Measurements from ENCODE around the gene ZNF688. TPM values are rescaled to one million over a fixed set of nuclear protein-coding genes. Genes with fewer than 3 reads are reported as not detected.

Gene ZNF688
- total and polyA plus RNA-seq, 2 experiments from 2014 or later = 9.8 to 21.0 TPM

DNA sequence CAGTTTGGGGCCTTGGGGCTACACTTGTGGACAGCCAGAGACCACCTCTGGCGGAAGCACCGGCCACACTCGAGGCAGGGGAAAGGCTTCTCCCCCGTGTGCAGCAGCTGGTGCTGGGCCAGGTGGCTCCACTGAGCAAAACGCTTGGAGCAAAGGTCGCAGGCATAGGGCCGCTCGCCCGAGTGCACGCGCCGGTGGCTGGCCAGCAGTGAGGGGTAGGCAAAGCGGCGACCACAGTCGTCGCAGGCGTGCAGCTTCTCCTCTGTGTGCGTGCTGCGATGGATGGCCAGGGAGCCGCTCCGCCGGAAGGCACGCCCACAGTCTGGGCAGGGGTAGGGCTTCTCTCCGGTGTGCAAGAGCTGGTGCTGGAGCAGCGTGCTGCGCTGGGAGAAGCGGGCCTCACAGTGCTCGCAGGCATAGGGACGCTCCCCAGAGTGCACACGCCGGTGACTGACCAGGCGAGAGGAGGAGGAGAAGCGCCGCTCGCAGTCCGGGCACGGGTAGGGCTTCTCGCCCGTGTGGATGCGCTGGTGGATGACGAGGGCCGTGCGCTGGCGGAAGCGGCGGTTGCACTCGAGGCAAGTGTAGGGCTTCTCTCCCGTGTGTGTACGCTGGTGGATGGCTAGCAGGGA is 32.9 kb upstream of the ZNF688 start:
- peaks cover 23% of the 10 kb centered on the region for H3K79me2 ChIP-seq
- no peak for DNase-seq (ENCODE audit: low spot score)
- H3K27ac ChIP-seq = no peak overlapping the region
- no peaks in the 10 kb centered on the region for H3K27me3 ChIP-seq
- TF ChIP-seq, protein P1, sequence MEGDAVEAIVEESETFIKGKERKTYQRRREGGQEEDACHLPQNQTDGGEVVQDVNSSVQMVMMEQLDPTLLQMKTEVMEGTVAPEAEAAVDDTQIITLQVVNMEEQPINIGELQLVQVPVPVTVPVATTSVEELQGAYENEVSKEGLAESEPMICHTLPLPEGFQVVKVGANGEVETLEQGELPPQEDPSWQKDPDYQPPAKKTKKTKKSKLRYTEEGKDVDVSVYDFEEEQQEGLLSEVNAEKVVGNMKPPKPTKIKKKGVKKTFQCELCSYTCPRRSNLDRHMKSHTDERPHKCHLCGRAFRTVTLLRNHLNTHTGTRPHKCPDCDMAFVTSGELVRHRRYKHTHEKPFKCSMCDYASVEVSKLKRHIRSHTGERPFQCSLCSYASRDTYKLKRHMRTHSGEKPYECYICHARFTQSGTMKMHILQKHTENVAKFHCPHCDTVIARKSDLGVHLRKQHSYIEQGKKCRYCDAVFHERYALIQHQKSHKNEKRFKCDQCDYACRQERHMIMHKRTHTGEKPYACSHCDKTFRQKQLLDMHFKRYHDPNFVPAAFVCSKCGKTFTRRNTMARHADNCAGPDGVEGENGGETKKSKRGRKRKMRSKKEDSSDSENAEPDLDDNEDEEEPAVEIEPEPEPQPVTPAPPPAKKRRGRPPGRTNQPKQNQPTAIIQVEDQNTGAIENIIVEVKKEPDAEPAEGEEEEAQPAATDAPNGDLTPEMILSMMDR (IDR thresholded peaks at IDR 0.05; ENCODE audit: poor library complexity) = no peak
- TF ChIP-seq EZH2phosphoT487 (IDR thresholded peaks at IDR 0.05; ENCODE audit: low read depth, severe bottlenecking, unreplicated experiment) = no peak
- no peak for TF ChIP-seq EZH2 (IDR thresholded peaks at IDR 0.05; ENCODE audit: borderline replicate concordance)
- no peaks in the 10 kb centered on the region for H4K20me1 ChIP-seq (ENCODE audit: insufficient read depth, poor library complexity, severe bottlenecking)
- peaks cover 4% of the 10 kb centered on the region for H3K4me1 ChIP-seq (ENCODE audit: insufficient read depth)
- no peaks in the 10 kb centered on the region for H3K9me3 ChIP-seq (ENCODE audit: low read depth)
- no peak overlapping the region for H2AFZ ChIP-seq
- no peaks in the 10 kb centered on the region for H3K36me3 ChIP-seq (replicated peaks; ENCODE audit: insufficient read depth, low read depth)
- no peak overlapping the region for H3K4me2 ChIP-seq
- no peak overlapping the region for H3K4me3 ChIP-seq
- no peaks in the 10 kb centered on the region for H3K9me2 ChIP-seq (replicated peaks; ENCODE audit: insufficient read depth)
- WGBS (ENCODE audit: low lambda C conversion rate, missing lambda C conversion rate) = 97% methylated on average over 49 of the region's 49 CpGs

DNA sequence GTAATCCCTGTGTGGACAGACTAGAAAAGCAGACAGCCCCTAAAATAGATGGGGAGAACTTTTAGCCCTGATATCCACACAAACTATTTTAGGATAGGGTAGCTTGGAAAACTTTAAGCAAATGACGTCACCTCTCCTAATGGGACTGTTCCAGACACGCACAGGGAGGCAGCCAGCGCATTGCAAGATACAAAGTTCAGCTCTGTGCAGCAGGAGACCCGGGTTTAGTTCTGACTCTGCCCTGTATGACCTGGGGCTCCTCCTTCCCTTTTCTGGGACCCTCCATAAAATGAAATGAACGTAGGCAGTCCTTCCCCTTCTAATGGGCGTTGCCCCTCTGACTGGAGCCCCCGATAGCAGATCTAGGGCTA is 32.4 kb upstream of the ZNF688 start:
- Histone ChIP-seq H3K36me3 (replicated peaks; ENCODE audit: insufficient read depth, low read depth) (no peaks in the 10 kb centered on the region), H3K27me3 (no peaks in the 10 kb centered on the region), H3K4me1 (ENCODE audit: insufficient read depth) (peaks cover 3% of the 10 kb centered on the region), H3K9me3 (ENCODE audit: low read depth) (no peaks in the 10 kb centered on the region), H3K4me2 (no peak overlapping the region), H2AFZ (no peak overlapping the region), H3K9me2 (replicated peaks; ENCODE audit: insufficient read depth) (no peaks in the 10 kb centered on the region), H3K27ac (no peak overlapping the region), H3K4me3 (no peak overlapping the region), H4K20me1 (ENCODE audit: insufficient read depth, poor library complexity, severe bottlenecking) (no peaks in the 10 kb centered on the region), H3K79me2 (peaks cover 18% of the 10 kb centered on the region)
- peak; percentile 28 for DNase-seq (ENCODE audit: low spot score)
- 87% methylated on average over 7 of the region's 7 CpGs for WGBS (ENCODE audit: low lambda C conversion rate, missing lambda C conversion rate)
- TF ChIP-seq EZH2 (IDR thresholded peaks at IDR 0.05; ENCODE audit: borderline replicate concordance) (no peak), EZH2phosphoT487 (IDR thresholded peaks at IDR 0.05; ENCODE audit: low read depth, severe bottlenecking, unreplicated experiment) (no peak)
- TF ChIP-seq, protein P1 (IDR thresholded peaks at IDR 0.05; ENCODE audit: poor library complexity) = no peak

DNA sequence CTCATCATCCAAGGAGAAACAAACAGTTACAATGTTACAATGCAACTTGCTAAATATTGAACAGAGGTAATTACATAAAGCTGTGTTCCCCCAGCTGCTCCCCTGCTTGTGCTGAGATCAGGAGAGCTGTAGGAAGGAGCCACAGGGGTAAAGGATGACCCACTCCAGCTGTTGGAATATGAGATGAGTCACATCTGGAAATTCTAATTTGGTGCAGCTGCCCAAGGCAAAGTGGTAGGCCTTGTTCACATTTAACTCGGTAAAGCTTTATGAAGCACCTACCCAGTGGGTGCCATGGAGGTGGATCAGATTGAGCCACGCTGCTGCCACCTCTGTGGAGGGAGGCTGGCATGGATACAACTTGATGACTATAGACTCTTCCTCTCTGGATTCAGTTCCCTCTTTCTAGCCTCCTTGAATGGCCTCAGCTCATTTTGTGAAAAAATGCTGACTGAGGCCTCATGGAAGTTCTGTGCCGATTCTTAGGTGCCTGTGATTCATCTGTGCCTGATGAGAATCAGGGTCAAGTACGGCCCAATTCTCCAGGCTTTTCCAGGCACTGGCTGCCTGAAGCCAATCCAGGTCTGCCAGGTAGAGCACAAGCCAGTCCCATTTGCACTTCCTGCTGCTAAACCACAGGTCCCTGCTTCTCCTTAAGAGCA is 31.2 kb upstream of the ZNF688 start:
- H3K9me3 ChIP-seq (ENCODE audit: low read depth) = no peaks in the 10 kb centered on the region
- H2AFZ ChIP-seq = no peak overlapping the region
- no peak for DNase-seq (ENCODE audit: low spot score)
- no peaks in the 10 kb centered on the region for H3K27me3 ChIP-seq
- 79% methylated on average over 4 of the region's 4 CpGs for WGBS (ENCODE audit: low lambda C conversion rate, missing lambda C conversion rate)
- no peaks in the 10 kb centered on the region for H3K9me2 ChIP-seq (replicated peaks; ENCODE audit: insufficient read depth)
- no peaks in the 10 kb centered on the region for H4K20me1 ChIP-seq (ENCODE audit: insufficient read depth, poor library complexity, severe bottlenecking)
- H3K27ac ChIP-seq = peak overlapping the region; percentile 42
- H3K4me2 ChIP-seq = no peak overlapping the region
- H3K79me2 ChIP-seq = peaks cover 6% of the 10 kb centered on the region
- H3K36me3 ChIP-seq (replicated peaks; ENCODE audit: insufficient read depth, low read depth) = no peaks in the 10 kb centered on the region
- H3K4me3 ChIP-seq = no peak overlapping the region
- TF ChIP-seq, protein P1 (IDR thresholded peaks at IDR 0.05; ENCODE audit: poor library complexity) = no peak
- no peak for TF ChIP-seq EZH2phosphoT487 (IDR thresholded peaks at IDR 0.05; ENCODE audit: low read depth, severe bottlenecking, unreplicated experiment)
- TF ChIP-seq EZH2 (IDR thresholded peaks at IDR 0.05; ENCODE audit: borderline replicate concordance) = no peak
- H3K4me1 ChIP-seq (ENCODE audit: insufficient read depth) = no peaks in the 10 kb centered on the region
